C4-2B (cell line): Measurements from ENCODE around the gene PTEN.

Experiments used
- ZFX ChIP-seq: fragments of 450-650 bp; IDR thresholded peaks from 2 replicates; pipeline ENCODE4 v1.6.1; 2017
- TF ChIP-seq, protein P1 (sequence below): fragments of 450-650 bp; conservative IDR thresholded peaks from 2 replicates; pipeline ENCODE4 v1.5.1; 2017; ENCODE audit warnings: mild to moderate bottlenecking

DNA sequence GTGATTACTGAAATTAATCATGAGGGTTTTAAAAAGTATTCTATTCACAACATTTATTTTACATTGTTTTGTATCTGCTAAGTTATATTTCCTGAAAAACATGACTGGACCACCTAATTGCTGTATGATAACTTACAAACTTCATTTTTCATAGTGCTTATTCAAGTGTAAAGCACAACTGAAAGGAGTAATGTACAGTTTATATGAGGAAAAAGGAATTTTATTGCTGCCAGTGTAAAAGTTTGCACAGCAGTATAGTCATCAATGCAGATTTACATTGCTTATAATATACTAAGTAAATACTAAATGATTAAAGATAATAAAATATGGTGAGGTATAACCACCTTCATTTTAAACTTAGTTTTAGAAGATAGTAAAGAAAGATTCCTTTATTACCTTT lies 4.0 kb downstream of the PTEN start:
- TF ChIP-seq, protein P1, sequence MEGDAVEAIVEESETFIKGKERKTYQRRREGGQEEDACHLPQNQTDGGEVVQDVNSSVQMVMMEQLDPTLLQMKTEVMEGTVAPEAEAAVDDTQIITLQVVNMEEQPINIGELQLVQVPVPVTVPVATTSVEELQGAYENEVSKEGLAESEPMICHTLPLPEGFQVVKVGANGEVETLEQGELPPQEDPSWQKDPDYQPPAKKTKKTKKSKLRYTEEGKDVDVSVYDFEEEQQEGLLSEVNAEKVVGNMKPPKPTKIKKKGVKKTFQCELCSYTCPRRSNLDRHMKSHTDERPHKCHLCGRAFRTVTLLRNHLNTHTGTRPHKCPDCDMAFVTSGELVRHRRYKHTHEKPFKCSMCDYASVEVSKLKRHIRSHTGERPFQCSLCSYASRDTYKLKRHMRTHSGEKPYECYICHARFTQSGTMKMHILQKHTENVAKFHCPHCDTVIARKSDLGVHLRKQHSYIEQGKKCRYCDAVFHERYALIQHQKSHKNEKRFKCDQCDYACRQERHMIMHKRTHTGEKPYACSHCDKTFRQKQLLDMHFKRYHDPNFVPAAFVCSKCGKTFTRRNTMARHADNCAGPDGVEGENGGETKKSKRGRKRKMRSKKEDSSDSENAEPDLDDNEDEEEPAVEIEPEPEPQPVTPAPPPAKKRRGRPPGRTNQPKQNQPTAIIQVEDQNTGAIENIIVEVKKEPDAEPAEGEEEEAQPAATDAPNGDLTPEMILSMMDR = no peak
- no peak for TF ChIP-seq ZFX
